Measurements from ENCODE around the gene SPOCD1. TPM values are rescaled to one million over a fixed set of nuclear protein-coding genes. Genes with fewer than 3 reads are reported as not detected.

The SPOCD1 gene
- total and polyA plus RNA-seq, 2 experiments from 2014 or later = 0.73 to 1.3 TPM

DNA sequence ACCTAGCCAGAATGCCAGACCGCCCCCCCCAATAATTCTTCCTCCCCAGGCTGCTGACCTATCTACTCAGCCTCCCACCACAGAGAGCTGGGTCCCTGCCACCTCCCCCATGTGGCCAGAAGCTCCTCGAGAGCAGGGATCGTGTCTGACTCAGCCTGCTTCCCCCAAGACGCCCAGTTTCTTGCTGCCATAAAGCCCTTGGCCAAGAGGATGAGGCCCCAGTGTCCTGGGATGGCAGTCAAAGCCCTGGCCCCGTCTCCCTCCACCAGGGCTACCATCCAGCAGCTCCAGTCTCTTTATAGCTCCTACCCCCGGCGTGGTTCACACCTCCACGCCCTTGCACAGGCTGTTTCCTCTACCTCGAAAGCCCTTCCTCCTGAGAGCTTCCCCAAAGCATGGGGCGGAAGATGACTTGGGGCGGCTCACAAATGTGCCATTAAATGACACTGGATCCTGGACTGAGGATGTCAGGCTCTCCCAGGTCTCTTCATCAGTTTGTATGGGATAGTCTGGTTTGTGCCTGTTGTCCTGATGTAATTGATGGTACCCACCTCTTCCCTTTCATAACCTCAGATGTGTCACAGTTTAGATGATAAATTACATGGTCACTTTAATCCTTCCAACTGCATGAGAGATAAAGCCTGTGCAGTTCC lies 64.8 kb downstream of the SPOCD1 start (continued):
- TF ChIP-seq, protein P1, sequence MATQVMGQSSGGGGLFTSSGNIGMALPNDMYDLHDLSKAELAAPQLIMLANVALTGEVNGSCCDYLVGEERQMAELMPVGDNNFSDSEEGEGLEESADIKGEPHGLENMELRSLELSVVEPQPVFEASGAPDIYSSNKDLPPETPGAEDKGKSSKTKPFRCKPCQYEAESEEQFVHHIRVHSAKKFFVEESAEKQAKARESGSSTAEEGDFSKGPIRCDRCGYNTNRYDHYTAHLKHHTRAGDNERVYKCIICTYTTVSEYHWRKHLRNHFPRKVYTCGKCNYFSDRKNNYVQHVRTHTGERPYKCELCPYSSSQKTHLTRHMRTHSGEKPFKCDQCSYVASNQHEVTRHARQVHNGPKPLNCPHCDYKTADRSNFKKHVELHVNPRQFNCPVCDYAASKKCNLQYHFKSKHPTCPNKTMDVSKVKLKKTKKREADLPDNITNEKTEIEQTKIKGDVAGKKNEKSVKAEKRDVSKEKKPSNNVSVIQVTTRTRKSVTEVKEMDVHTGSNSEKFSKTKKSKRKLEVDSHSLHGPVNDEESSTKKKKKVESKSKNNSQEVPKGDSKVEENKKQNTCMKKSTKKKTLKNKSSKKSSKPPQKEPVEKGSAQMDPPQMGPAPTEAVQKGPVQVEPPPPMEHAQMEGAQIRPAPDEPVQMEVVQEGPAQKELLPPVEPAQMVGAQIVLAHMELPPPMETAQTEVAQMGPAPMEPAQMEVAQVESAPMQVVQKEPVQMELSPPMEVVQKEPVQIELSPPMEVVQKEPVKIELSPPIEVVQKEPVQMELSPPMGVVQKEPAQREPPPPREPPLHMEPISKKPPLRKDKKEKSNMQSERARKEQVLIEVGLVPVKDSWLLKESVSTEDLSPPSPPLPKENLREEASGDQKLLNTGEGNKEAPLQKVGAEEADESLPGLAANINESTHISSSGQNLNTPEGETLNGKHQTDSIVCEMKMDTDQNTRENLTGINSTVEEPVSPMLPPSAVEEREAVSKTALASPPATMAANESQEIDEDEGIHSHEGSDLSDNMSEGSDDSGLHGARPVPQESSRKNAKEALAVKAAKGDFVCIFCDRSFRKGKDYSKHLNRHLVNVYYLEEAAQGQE (IDR thresholded peaks at IDR 0.05; ENCODE audit: unreplicated experiment) = no peak
- TF ChIP-seq POLR2AphosphoS5 (IDR thresholded peaks at IDR 0.05; ENCODE audit: low read depth) (no peak), ZNF331 (CRISPR knock-in tag; IDR thresholded peaks at IDR 0.05; ENCODE audit: low read depth) (no peak), CREB1 (CRISPR knock-in tag; IDR thresholded peaks at IDR 0.05; ENCODE audit: low read depth) (no peak), EZH2 (IDR thresholded peaks at IDR 0.05; ENCODE audit: low read depth, unreplicated experiment) (no peak), NANOG (IDR thresholded peaks at IDR 0.05; ENCODE audit: borderline replicate concordance) (no peak)

DNA sequence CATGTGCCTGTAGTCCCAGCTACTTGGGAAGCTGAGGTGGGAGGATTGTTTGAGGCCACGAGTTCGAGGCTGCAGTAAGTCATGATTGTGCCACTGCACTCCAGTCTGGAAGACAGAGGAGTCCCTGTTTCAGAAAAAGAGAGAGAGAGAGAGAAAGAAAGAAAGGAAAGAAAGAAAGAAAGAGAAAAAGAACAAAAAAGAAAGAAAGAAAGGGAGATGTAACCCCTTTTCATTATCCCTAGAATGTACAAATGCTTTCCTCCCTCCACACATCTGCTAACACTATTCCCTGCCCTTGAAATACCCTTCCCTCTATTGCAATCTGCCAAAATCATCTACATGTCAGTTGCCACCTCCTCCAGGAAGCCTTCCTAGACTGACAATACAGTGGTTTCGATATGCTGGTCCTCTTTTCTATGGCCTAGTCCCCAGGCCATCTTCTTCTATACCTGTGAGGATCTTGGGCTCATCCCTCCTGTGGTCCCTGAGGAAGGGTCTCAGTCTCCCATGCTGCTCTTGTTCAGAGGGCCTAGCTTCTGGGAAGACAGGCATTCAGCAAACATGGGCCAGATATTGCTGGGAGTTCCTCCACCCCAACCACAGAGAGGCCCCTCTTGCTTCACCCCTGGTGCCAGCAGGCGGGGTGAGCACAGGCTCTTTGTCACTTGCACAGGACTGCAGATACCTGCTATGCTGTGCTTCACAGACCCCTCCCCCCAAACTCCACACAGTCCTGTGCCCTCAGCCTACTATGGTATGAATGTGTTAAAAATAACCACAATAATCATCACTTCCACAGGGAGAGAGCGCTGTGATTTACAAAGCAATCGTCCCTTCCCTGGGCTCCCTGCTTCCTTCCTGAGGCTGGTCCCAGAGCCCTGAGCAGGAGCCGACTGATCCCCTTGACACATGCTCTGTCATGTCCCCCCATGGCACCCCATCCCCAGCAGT lies 65.8 kb downstream of the SPOCD1 start:
- Mint-ChIP-seq H3K27me3 (ENCODE audit: insufficient read depth, low read depth, poor library complexity) (peaks cover 15% of the 10 kb centered on the region), H3K9me3 (no peaks in the 10 kb centered on the region), H3K27ac (0 out of 2 replicates have a peak overlapping the region, but pooled peaks have one; percentile 13), H3K4me1 (peaks cover 57% of the 10 kb centered on the region), H3K36me3 (ENCODE audit: low read depth) (no peaks in the 10 kb centered on the region; the same call in 2 of the 3 replicates), H3K4me3 (no peak overlapping the region)
- H3K36me3 ChIP-seq (ENCODE audit: insufficient read depth) = no peaks in the 10 kb centered on the region
- H3K79me2 ChIP-seq (replicated peaks; ENCODE audit: insufficient read depth) = no peaks in the 10 kb centered on the region
- DNase-seq (ENCODE audit: low spot score) = no peak
- H2AFZ ChIP-seq = no peak overlapping the region
- peaks cover 25% of the 10 kb centered on the region for H3K4me1 ChIP-seq (ENCODE audit: insufficient read depth)
- no peak overlapping the region for H3K4me2 ChIP-seq
- no peak overlapping the region for H3K4me3 ChIP-seq
- no peak overlapping the region for H3K27ac ChIP-seq (ENCODE audit: low read depth)
- TF ChIP-seq ZNF331 (CRISPR knock-in tag; IDR thresholded peaks at IDR 0.05; ENCODE audit: low read depth) = no peak
- TF ChIP-seq NANOG (IDR thresholded peaks at IDR 0.05; ENCODE audit: borderline replicate concordance) = no peak
- TF ChIP-seq, protein P2, sequence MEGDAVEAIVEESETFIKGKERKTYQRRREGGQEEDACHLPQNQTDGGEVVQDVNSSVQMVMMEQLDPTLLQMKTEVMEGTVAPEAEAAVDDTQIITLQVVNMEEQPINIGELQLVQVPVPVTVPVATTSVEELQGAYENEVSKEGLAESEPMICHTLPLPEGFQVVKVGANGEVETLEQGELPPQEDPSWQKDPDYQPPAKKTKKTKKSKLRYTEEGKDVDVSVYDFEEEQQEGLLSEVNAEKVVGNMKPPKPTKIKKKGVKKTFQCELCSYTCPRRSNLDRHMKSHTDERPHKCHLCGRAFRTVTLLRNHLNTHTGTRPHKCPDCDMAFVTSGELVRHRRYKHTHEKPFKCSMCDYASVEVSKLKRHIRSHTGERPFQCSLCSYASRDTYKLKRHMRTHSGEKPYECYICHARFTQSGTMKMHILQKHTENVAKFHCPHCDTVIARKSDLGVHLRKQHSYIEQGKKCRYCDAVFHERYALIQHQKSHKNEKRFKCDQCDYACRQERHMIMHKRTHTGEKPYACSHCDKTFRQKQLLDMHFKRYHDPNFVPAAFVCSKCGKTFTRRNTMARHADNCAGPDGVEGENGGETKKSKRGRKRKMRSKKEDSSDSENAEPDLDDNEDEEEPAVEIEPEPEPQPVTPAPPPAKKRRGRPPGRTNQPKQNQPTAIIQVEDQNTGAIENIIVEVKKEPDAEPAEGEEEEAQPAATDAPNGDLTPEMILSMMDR (conservative IDR thresholded peaks at IDR 0.05; ENCODE audit: low read depth in 2 of 2) = no peak
- TF ChIP-seq, protein P3, sequence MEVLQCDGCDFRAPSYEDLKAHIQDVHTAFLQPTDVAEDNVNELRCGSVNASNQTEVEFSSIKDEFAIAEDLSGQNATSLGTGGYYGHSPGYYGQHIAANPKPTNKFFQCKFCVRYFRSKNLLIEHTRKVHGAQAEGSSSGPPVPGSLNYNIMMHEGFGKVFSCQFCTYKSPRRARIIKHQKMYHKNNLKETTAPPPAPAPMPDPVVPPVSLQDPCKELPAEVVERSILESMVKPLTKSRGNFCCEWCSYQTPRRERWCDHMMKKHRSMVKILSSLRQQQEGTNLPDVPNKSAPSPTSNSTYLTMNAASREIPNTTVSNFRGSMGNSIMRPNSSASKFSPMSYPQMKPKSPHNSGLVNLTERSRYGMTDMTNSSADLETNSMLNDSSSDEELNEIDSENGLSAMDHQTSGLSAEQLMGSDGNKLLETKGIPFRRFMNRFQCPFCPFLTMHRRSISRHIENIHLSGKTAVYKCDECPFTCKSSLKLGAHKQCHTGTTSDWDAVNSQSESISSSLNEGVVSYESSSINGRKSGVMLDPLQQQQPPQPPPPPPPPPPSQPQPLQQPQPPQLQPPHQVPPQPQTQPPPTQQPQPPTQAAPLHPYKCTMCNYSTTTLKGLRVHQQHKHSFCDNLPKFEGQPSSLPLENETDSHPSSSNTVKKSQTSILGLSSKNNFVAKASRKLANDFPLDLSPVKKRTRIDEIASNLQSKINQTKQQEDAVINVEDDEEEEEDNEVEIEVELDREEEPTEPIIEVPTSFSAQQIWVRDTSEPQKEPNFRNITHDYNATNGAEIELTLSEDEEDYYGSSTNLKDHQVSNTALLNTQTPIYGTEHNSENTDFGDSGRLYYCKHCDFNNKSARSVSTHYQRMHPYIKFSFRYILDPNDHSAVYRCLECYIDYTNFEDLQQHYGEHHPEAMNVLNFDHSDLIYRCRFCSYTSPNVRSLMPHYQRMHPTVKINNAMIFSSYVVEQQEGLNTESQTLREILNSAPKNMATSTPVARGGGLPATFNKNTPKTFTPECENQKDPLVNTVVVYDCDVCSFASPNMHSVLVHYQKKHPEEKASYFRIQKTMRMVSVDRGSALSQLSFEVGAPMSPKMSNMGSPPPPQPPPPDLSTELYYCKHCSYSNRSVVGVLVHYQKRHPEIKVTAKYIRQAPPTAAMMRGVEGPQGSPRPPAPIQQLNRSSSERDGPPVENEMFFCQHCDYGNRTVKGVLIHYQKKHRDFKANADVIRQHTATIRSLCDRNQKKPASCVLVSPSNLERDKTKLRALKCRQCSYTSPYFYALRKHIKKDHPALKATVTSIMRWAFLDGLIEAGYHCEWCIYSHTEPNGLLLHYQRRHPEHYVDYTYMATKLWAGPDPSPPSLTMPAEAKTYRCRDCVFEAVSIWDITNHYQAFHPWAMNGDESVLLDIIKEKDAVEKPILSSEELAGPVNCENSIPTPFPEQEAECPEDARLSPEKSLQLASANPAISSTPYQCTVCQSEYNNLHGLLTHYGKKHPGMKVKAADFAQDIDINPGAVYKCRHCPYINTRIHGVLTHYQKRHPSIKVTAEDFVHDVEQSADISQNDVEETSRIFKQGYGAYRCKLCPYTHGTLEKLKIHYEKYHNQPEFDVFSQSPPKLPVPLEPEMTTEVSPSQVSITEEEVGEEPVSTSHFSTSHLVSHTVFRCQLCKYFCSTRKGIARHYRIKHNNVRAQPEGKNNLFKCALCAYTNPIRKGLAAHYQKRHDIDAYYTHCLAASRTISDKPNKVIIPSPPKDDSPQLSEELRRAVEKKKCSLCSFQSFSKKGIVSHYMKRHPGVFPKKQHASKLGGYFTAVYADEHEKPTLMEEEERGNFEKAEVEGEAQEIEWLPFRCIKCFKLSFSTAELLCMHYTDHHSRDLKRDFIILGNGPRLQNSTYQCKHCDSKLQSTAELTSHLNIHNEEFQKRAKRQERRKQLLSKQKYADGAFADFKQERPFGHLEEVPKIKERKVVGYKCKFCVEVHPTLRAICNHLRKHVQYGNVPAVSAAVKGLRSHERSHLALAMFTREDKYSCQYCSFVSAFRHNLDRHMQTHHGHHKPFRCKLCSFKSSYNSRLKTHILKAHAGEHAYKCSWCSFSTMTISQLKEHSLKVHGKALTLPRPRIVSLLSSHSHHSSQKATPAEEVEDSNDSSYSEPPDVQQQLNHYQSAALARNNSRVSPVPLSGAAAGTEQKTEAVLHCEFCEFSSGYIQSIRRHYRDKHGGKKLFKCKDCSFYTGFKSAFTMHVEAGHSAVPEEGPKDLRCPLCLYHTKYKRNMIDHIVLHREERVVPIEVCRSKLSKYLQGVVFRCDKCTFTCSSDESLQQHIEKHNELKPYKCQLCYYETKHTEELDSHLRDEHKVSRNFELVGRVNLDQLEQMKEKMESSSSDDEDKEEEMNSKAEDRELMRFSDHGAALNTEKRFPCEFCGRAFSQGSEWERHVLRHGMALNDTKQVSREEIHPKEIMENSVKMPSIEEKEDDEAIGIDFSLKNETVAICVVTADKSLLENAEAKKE (CRISPR knock-in tag; IDR thresholded peaks at IDR 0.05) = no peak
- no peak for TF ChIP-seq STAT1 (IDR thresholded peaks at IDR 0.05; ENCODE audit: unreplicated experiment)
- ATAC-seq = no peak
- H4K20me1 ChIP-seq (replicated peaks; ENCODE audit: insufficient read depth) = no peaks in the 10 kb centered on the region
- no peaks in the 10 kb centered on the region for H3K9me2 ChIP-seq (ENCODE audit: insufficient read depth)
- no peaks in the 10 kb centered on the region for H3K27me3 ChIP-seq (ENCODE audit: insufficient read depth)
- H3F3A ChIP-seq (replicated peaks; ENCODE audit: low read depth) = no peaks in the 10 kb centered on the region

Data from GM23338 (cell line).